GM06990 (cell line): ENCODE results near the gene CYSRT1.

Experiments
- DNase-seq: peaks from one replicate; pipeline ENCODE4 v3.0.0-alpha.2; 2011; ENCODE audit not compliant: insufficient read length; ENCODE audit errors: extremely low read depth
- H3K27me3 ChIP-seq: replicated peaks from 2 replicates; pipeline ENCODE4 v1.6.0; 2011; ENCODE audit warnings: low read length; ENCODE audit not compliant: control insufficient read depth, insufficient read depth
- H3K36me3 ChIP-seq: 2 replicates; pipeline ENCODE4 v1.5.1; 2011; ENCODE audit warnings: low read length; ENCODE audit not compliant: control insufficient read depth, insufficient read depth
- H3K4me3 ChIP-seq: replicated peaks from 2 replicates; pipeline ENCODE4 v1.5.1; 2011; ENCODE audit warnings: low read depth, mild to moderate bottlenecking, control low read depth, low read length
- CTCF ChIP-seq: IDR thresholded peaks from 2 replicates; pipeline ENCODE4 v1.5.1; 2011; ENCODE audit warnings: low read length, control low read depth, mild to moderate bottlenecking, inconsistent platforms; ENCODE audit not compliant: insufficient read depth, poor library complexity, severe bottlenecking

Gene CYSRT1

GRCh38 chr9:137243626-137244485 is 18.9 kb downstream of the CYSRT1 start:
- Histone ChIP-seq H3K36me3 (peaks cover 18% of the 10 kb centered on the region), H3K4me3 (no peak overlapping the region), H3K27me3 (no peaks in the 10 kb centered on the region)
- TF ChIP-seq CTCF = no peak
- DNase-seq = no peak

GRCh38 chr9:137244486-137245449 is 19.8 kb downstream of the CYSRT1 start:
- no peak for DNase-seq
- no peak overlapping the region for H3K4me3 ChIP-seq
- no peaks in the 10 kb centered on the region for H3K27me3 ChIP-seq
- H3K36me3 ChIP-seq = peaks cover 18% of the 10 kb centered on the region
- TF ChIP-seq CTCF = no peak

- Histone ChIP-seq H3K36me3 (peaks cover 18% of the 10 kb centered on the region), H3K4me3 (no peak overlapping the region), H3K27me3 (no peaks in the 10 kb centered on the region)
- TF ChIP-seq CTCF = no peak
- DNase-seq = no peak
Measured at GRCh38 chr9:137245450-137246421, 20.8 kb downstream of the CYSRT1 start.

- H3K4me3 ChIP-seq = no peak overlapping the region
- H3K27me3 ChIP-seq = no peaks in the 10 kb centered on the region
- DNase-seq = no peak
- no peak for TF ChIP-seq CTCF
- peaks cover 15% of the 10 kb centered on the region for H3K36me3 ChIP-seq
Measured at GRCh38 chr9:137247135-137247915, 22.4 kb downstream of the CYSRT1 start.

- TF ChIP-seq CTCF = no peak
- no peaks in the 10 kb centered on the region for H3K27me3 ChIP-seq
- peaks cover 9% of the 10 kb centered on the region for H3K36me3 ChIP-seq
- no peak overlapping the region for H3K4me3 ChIP-seq
- no peak for DNase-seq
Measured at GRCh38 chr9:137247916-137248175, 22.9 kb downstream of the CYSRT1 start.
